IPS DF 6.9 (cell line): ENCODE data around the gene TNPO1.

Experiments used
- DNase-seq: peaks from one replicate; pipeline ENCODE4 v3.0.0-alpha.2; 2013; ENCODE audit warnings: low read depth, low spot score
- H3K27ac ChIP-seq: one replicate; pipeline ENCODE4 v1.5.1; 2013; ENCODE audit warnings: low read length, control low read depth
- H3K27me3 ChIP-seq: 2 replicates; pipeline ENCODE4 v1.6.1; 2013; ENCODE audit warnings: mild to moderate bottlenecking, low read length; ENCODE audit not compliant: control insufficient read depth, insufficient read depth
- H3K36me3 ChIP-seq: 2 replicates; pipeline ENCODE4 v1.6.1; 2013; ENCODE audit warnings: low read length; ENCODE audit not compliant: control insufficient read depth, insufficient read depth
- H3K4me1 ChIP-seq: 2 replicates; pipeline ENCODE4 v1.6.1; 2013; ENCODE audit warnings: low read length; ENCODE audit not compliant: control insufficient read depth, insufficient read depth
- H3K4me3 ChIP-seq: 2 replicates; pipeline ENCODE4 v1.5.1; 2013; ENCODE audit warnings: mild to moderate bottlenecking, low read length
- H3K9me3 ChIP-seq: 2 replicates; pipeline ENCODE4 v1.6.1; 2013; ENCODE audit warnings: low read length, inconsistent platforms; ENCODE audit not compliant: control insufficient read depth, insufficient read depth
- WGBS: extraction: QIAGEN DNeasy Blood & Tissue Kit; methylation state at CpG from one replicate; pipeline ENCODE4 v1.1.7; 2013; ENCODE audit warnings: mixed read lengths, missing lambda C conversion rate; ENCODE audit not compliant: insufficient read length, insufficient coverage; 5-methylcytosine and 5-hydroxymethylcytosine counted together

Gene TNPO1

DNA sequence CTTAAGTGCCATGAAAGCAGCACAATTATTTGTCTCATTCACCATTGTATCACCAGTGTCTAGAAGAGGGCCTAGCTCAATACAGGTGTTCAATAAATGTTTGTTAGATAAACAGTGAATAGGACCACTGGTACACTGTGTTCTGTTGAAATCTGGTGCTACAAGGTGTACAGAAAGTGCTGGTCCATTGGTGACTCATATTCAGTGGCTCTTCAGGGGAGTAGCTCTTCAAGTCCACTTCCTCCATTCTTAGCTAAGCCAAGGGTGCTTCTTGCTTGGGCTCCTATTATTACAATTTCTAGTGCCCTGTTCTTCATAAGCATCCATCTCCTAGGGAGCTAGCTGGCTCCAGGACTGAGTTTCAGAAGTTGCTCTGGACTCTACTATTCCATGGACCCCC, 133.0 kb downstream of the TNPO1 start:
- no peaks in the 10 kb centered on the region for H3K27me3 ChIP-seq
- H3K4me1 ChIP-seq: peaks cover 2% of the 10 kb centered on the region; the same call in 1 of the 2 replicates
- no peak overlapping the region for H3K27ac ChIP-seq
- no peak for DNase-seq
- H3K36me3 ChIP-seq: no peaks in the 10 kb centered on the region
- H3K9me3 ChIP-seq: no peaks in the 10 kb centered on the region
- no peak overlapping the region for H3K4me3 ChIP-seq

GRCh38 chr5:72951671-72952468, 135.4 kb downstream of the TNPO1 start:
- H3K9me3 ChIP-seq: no peaks in the 10 kb centered on the region
- no CpG with 5 or more reads among the region's 7 CpGs for WGBS
- peaks cover 2% of the 10 kb centered on the region; the same call in 1 of the 2 replicates for H3K4me1 ChIP-seq
- H3K4me3 ChIP-seq: no peak overlapping the region
- H3K27me3 ChIP-seq: no peaks in the 10 kb centered on the region
- H3K36me3 ChIP-seq: no peaks in the 10 kb centered on the region
- no peak overlapping the region for H3K27ac ChIP-seq
- DNase-seq: no peak

GRCh38 chr5:72954389-72954788, 137.9 kb downstream of the TNPO1 start:
- no CpG with 5 or more reads among the region's 7 CpGs for WGBS
- Histone ChIP-seq H3K4me1 (peaks cover 2% of the 10 kb centered on the region; the same call in 1 of the 2 replicates), H3K27me3 (no peaks in the 10 kb centered on the region), H3K4me3 (no peak overlapping the region), H3K27ac (no peak overlapping the region), H3K9me3 (no peaks in the 10 kb centered on the region), H3K36me3 (no peaks in the 10 kb centered on the region)
- DNase-seq: no peak

GRCh38 chr5:72955143-72955767, 138.8 kb downstream of the TNPO1 start:
- WGBS: no CpG with 5 or more reads among the region's 33 CpGs
- H3K27ac ChIP-seq: no peak overlapping the region
- H3K9me3 ChIP-seq: no peaks in the 10 kb centered on the region
- peak overlapping the region; percentile 86; the same call in 1 of the 2 replicates for H3K4me3 ChIP-seq
- peaks cover 2% of the 10 kb centered on the region; the same call in 1 of the 2 replicates for H3K4me1 ChIP-seq
- no peaks in the 10 kb centered on the region for H3K36me3 ChIP-seq
- DNase-seq: peak; percentile 22
- no peaks in the 10 kb centered on the region for H3K27me3 ChIP-seq

DNA sequence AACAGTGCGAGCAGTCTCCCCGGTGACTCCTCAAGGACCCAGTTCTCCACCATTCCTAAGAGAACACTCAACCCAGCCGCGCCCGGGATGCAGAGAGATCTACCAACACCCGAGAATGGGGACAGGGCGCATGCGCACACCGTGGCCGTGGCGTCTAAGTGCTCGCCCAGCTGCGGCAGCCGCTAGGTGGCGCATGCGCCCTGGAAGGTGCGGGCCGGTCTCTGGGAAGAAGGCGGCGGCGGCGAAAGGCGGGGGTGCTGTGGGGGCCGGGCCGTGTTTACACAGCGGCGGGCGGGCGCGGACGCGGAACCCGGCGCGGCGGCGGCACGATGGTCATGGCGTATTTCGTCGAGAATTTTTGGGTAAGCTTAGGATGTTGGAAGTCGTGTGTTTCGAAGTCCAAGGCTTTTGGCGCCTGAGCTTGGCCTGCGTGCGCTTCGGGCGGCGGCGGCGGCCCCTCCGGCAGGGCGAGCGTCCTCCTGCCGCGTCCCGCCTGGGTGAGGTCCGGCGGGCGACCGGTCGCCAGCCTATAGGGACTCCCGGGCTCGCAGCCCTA, 139.4 kb downstream of the TNPO1 start, which contains the start of gene FCHO2:
Gene FCHO2, plus strand, starts transcription at position 274 of the 556 bp plus-strand sequence. Its CDS starts 56 bp downstream, at position 330.
- Histone ChIP-seq H3K27me3 (no peaks in the 10 kb centered on the region), H3K9me3 (no peaks in the 10 kb centered on the region), H3K4me1 (peaks cover 2% of the 10 kb centered on the region; the same call in 1 of the 2 replicates), H3K27ac (no peak within 1 kb of the TSS), H3K36me3 (no peaks in the 10 kb centered on the region), H3K4me3 (peak within 1 kb of the TSS; percentile 86)
- WGBS: no CpG with 5 or more reads among the region's 64 CpGs
- DNase-seq: peak; percentile 91

DNA sequence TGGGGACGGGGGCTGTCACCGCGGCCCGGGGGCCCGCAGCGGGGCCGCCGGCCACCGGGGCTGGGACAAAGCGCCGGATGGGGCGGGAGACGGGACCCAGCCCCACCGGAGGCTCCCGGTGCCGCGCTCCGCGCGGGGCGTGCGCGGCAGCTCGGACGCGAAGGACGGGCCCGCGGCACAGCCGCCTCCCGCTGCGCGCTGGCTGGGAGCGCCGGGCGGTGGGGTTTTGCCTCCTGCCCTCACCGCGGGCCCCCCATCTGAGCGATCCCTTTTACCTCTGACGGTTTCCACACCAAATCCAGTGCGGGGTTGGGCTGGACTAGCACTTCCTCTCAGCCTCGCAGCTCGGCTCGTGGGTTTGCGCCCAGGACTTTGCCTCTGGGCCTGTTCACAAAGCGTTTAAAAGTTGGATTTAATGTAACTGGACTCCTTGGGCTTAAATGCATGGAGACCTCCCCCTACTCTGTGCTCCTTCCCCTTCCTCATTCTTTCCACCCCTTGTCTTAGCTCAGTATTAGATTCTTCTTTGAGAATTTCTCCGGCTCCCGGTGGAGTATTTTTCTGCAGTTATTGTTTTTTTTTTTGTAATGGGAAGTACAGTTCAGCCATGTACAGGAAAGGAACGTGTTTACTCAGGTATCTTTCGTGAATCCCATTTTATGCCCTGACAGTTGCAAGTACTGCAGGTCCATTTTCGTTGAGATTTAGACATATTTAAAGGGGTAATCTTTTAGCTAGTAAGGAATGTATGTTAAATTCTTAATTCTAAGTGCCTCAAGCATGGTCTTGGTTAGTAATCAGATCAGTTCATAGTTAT, 140.1 kb downstream of the TNPO1 start:
- peaks cover 2% of the 10 kb centered on the region; the same call in 1 of the 2 replicates for H3K4me1 ChIP-seq
- H3K27ac ChIP-seq: no peak overlapping the region
- no peaks in the 10 kb centered on the region for H3K36me3 ChIP-seq
- H3K27me3 ChIP-seq: no peaks in the 10 kb centered on the region
- H3K9me3 ChIP-seq: no peaks in the 10 kb centered on the region
- H3K4me3 ChIP-seq: peak overlapping the region; percentile 86
- DNase-seq: no peak
- no CpG with 5 or more reads among the region's 51 CpGs for WGBS

DNA sequence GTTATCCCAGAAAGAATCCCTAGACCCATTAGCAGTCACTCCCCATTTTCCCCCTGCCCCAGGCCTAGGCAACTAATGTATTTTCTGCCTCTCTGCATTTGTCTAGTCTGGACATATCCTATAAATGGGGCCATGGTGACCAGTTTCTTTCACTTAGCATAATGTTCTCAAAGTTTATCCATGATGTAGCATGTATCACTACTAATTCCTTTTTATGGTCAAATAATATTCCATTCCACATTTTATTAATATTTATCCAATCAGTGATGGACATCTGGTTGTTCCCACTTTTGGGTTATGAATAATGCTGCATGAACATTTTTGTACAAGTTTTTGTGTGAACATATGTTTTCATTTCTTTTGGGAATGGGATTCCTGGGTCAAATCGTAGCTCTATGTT, 140.9 kb downstream of the TNPO1 start:
- no peaks in the 10 kb centered on the region for H3K27me3 ChIP-seq
- no peak overlapping the region for H3K27ac ChIP-seq
- no peaks in the 10 kb centered on the region for H3K9me3 ChIP-seq
- H3K36me3 ChIP-seq: no peaks in the 10 kb centered on the region
- H3K4me1 ChIP-seq: peaks cover 2% of the 10 kb centered on the region; the same call in 1 of the 2 replicates
- no peak overlapping the region for H3K4me3 ChIP-seq
- no peak for DNase-seq
- no CpG with 5 or more reads among the region's 1 CpG for WGBS

GRCh38 chr5:72959257-72959656, 142.8 kb downstream of the TNPO1 start:
- H3K9me3 ChIP-seq: no peaks in the 10 kb centered on the region
- H3K4me3 ChIP-seq: no peak overlapping the region
- WGBS: no CpG with 5 or more reads among the region's 1 CpG

More at GRCh38 chr5:72959257-72959656, 142.8 kb downstream of the TNPO1 start:
- H3K36me3 ChIP-seq: no peaks in the 10 kb centered on the region
- H3K27ac ChIP-seq: no peak overlapping the region
- H3K27me3 ChIP-seq: no peaks in the 10 kb centered on the region
- H3K4me1 ChIP-seq: no peaks in the 10 kb centered on the region
- no peak for DNase-seq
